ENCODE data around the gene CALHM4.

Gene CALHM4

GRCh38 chr6:116553451-116553850, at the start of gene CALHM4:
Gene CALHM4, plus strand, starts transcription at chr6:116553751. Its CDS starts 43 bp downstream, at chr6:116553794.
- DNase-seq (ENCODE audit: low read depth in 2 of 2), result no peak

- DNase-seq (ENCODE audit: low read depth in 2 of 2), result no peak
Observed at GRCh38 chr6:116507324-116507723, 46.2 kb upstream of the CALHM4 start.

GRCh38 chr6:116508527-116508926, 45.0 kb upstream of the CALHM4 start:
- no peak for DNase-seq (ENCODE audit: low read depth in 2 of 2)

GRCh38 chr6:116511424-116512110, 42.0 kb upstream of the CALHM4 start, which contains the start of gene CALHM5:
Gene CALHM5, plus strand, starts transcription at chr6:116511639. Its CDS starts 58 bp downstream, at chr6:116511697.
- DNase-seq (ENCODE audit: low read depth in 2 of 2), result no peak

- DNase-seq (ENCODE audit: low read depth in 2 of 2), result no peak
Observed at GRCh38 chr6:116512111-116512559, 41.4 kb upstream of the CALHM4 start.

GRCh38 chr6:116512734-116513133, 40.8 kb upstream of the CALHM4 start:
- no peak for DNase-seq (ENCODE audit: low read depth in 2 of 2)

GRCh38 chr6:116513224-116513875, 40.2 kb upstream of the CALHM4 start:
- DNase-seq (ENCODE audit: low read depth in 2 of 2), result no peak

- no peak for DNase-seq (ENCODE audit: low read depth in 2 of 2)
Observed at GRCh38 chr6:116514111-116514510, 39.4 kb upstream of the CALHM4 start.

- DNase-seq (ENCODE audit: low read depth in 2 of 2), result no peak
Observed at GRCh38 chr6:116515141-116515540, 38.4 kb upstream of the CALHM4 start.

- DNase-seq (ENCODE audit: low read depth in 2 of 2), result no peak
Observed at GRCh38 chr6:116518621-116519368, 34.8 kb upstream of the CALHM4 start.

- DNase-seq (ENCODE audit: low read depth in 2 of 2), result no peak
Observed at GRCh38 chr6:116522896-116523295, 30.7 kb upstream of the CALHM4 start.

GRCh38 chr6:116524236-116524635, 29.3 kb upstream of the CALHM4 start:
- no peak for DNase-seq (ENCODE audit: low read depth in 2 of 2)

GRCh38 chr6:116528133-116528532, 25.4 kb upstream of the CALHM4 start:
- DNase-seq (ENCODE audit: low read depth in 2 of 2), result no peak

GRCh38 chr6:116528780-116529179, 24.8 kb upstream of the CALHM4 start:
- DNase-seq (ENCODE audit: low read depth in 2 of 2), result no peak

- no peak for DNase-seq (ENCODE audit: low read depth in 2 of 2)
Observed at GRCh38 chr6:116529466-116530290, 23.9 kb upstream of the CALHM4 start.

- DNase-seq (ENCODE audit: low read depth in 2 of 2), result no peak
Observed at GRCh38 chr6:116530436-116530835, 23.1 kb upstream of the CALHM4 start.

GRCh38 chr6:116531675-116532570, 21.6 kb upstream of the CALHM4 start:
- peak; percentile 3 to 20 for DNase-seq (ENCODE audit: low read depth in 2 of 2)

- no peak for DNase-seq (ENCODE audit: low read depth in 2 of 2)
Observed at GRCh38 chr6:116533233-116533957, 20.2 kb upstream of the CALHM4 start.

- DNase-seq (ENCODE audit: low read depth in 2 of 2), result no peak
Observed at GRCh38 chr6:116535109-116535508, 18.4 kb upstream of the CALHM4 start.

- DNase-seq (ENCODE audit: low read depth in 2 of 2), result no peak
Observed at GRCh38 chr6:116536216-116536621, 17.3 kb upstream of the CALHM4 start.
